GM21786 (cell line): ENCODE results near the gene SNUPN.
"Not testable (repeated sequence)": the region's sequence is repeated elsewhere in the genome, so short reads cannot be mapped to it uniquely, and the experiment has no call there.

Experiments used
- ATAC-seq: cut with Tn5 transposase; IDR thresholded peaks from one replicate; pipeline ENCODE4 v1.9.1; 2021; ENCODE audit not compliant: unreplicated experiment

SNUPN gene

GRCh38 chr15:75584121-75584520 lies 41.4 kb downstream of the SNUPN start:
- ATAC-seq: no peak

GRCh38 chr15:75583701-75584100 lies 41.8 kb downstream of the SNUPN start:
- ATAC-seq: no peak

GRCh38 chr15:75582943-75583342 lies 42.6 kb downstream of the SNUPN start:
- not testable (repeated sequence) for ATAC-seq

- peak; percentile 62 for ATAC-seq
These were observed 46.3 kb downstream of the SNUPN start, which contains the start of gene PTPN9 for GRCh38 chr15:75578948-75579920. Gene PTPN9 (minus strand): TSS chr15:75579315. CDS start chr15:75578776, 539 bp downstream.

DNA sequence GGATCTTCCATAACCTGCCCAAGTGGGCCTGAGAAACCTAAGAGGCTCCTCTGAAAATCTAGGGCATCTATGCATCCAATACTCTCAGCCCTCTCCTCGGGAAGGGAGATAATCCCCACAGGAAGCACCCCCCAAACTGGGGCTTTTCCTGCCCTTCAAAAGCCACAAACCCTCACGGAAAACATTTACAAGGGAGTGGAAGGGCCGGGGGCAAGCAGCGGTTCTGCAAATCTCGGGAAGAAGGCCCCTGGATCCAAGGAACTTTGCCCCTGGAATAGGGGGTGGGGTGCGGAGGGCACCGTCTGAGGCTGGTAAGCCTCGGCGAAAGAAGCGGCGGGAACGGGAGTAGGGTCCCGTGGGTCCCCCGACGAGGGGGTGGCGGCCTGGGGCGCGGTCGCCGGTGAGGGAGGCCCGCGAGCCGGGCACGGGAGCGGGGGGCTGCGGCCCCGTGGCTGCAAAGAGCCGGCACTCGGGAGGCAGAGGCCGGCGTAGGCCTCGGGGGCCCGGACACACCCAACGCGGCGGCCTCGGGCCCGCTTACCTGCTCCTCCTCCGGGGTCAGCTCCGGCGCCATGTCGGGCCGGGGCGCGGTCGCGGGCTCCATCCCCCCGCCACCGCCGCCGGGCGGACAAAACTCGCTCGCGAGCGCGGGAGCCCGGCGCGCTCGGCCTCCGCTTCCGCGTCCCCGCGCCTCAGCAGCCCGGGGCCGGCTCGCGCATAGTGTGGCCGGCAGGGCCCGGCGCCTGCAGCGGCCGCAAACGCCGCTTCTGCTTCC lies 47.2 kb downstream of the SNUPN start:
- ATAC-seq: no peak

GRCh38 chr15:75577401-75578172 lies 47.9 kb downstream of the SNUPN start:
- no peak for ATAC-seq

DNA sequence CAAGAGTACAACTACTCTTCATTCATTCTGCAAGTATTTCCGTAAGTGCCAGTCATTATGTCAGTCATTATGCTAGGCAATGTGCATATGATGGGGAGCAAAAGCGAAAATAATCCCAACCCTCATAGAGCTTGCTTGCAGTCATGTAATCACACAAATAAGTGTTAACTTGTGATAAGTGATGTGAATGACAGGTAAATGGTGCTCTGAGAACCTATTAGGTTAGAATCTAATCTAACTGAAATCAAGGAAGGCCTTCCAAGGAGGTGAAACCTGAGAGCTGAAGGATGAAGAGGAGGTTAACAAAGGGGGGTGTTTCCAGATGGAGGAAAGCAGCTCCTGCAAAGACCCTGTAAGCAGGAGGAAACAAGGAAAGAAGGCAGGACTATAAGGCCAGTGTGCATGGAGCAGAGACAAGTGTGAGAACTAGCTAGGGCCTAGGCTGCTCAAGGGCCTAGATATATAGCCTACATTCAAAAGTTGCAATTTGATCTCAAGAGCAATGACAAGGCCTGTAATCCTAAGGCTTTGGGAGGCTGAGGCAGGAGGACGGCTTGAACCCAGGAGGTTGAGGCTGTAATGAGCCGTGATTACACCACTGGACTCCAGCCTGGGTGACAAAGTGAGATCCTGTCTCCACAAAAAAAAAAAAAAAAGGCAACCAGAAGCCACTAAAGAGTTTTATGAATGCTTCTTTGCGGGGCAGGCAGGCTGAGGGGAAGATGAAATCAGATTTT lies 51.7 kb downstream of the SNUPN start:
- no peak for ATAC-seq

GRCh38 chr15:75570126-75570845 lies 55.2 kb downstream of the SNUPN start:
- no peak for ATAC-seq

DNA sequence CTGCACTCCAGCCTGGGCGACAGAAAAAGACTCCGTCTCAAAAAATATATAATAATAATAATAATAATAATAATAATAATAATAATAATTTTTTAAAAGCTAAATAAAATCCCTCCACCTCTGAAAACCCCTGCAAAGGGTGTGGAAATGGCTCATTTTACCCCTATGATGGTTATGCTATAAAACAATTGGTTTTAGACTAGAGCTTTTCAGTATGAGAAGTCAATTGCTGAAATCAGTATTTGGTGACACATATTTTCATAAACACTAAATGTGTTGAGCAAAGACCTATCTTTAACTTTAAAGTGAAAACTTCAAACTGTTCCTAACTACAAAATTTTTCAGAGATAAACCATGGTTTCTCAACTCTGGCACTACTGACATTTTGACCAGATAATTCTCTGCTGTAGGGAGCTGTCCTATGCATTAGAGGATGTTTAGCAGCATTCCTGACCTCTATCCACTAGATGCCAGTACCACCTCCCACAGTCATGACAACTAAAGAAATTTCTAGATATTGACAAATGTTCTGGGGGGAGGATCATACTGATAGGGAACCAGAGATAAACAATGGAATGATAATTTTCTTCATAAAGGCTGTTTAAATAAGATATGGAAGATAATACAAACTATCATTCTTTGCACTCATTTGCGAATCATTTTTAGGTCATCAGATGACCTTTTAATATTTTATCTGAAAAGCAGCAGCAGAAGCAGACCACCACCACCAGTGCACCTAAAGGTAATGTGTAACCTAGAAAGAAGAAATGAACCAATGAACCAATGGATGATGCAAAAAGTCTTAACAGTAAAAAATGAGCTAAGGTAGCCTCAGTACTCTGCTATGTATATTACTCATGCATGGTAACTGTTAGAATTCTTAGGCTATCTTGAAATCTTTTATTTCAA lies 60.2 kb downstream of the SNUPN start:
- no peak for ATAC-seq

- no peak for ATAC-seq
These were observed 63.6 kb downstream of the SNUPN start for GRCh38 chr15:75561888-75562287.

- not testable (repeated sequence) for ATAC-seq
These were observed 66.2 kb downstream of the SNUPN start for GRCh38 chr15:75559360-75559759.

- not testable (repeated sequence) for ATAC-seq
These were observed 66.6 kb downstream of the SNUPN start for GRCh38 chr15:75558955-75559354.

DNA sequence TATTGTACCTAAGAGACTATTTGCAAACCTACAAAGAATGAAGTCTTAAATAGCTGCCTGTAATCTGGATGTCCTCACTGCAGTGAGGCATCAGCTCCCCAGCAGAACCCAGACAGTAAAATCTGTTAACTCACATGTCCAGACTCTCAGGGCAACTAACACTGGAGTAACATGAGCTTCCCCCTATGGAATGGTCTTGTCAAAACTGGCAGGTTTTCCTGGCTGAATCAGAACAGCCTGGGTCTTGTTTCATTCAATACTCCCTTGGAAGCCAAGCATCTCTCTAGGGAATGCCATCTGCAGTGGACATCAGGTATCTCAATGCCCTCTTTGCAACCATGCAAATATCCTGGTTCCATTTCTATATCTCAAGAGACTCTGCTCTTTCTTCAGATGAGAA lies 70.8 kb downstream of the SNUPN start:
- ATAC-seq: no peak

GRCh38 chr15:75553659-75554058 lies 71.9 kb downstream of the SNUPN start:
- ATAC-seq: no peak

GRCh38 chr15:75551091-75551490 lies 74.4 kb downstream of the SNUPN start:
- ATAC-seq: no peak
